Ishikawa (cell line): ENCODE data around the gene ASIC2.

ENCODE experiments used
- CEBPB ChIP-seq: IDR thresholded peaks from 2 replicates; pipeline ENCODE4 v1.6.1; 2012
- CREB1 ChIP-seq: IDR thresholded peaks from 2 replicates; pipeline ENCODE4 v1.6.1; 2012; ENCODE audit warnings: low read depth
- EGR1 ChIP-seq: IDR thresholded peaks from 2 replicates; pipeline ENCODE4 v1.6.1; 2012
- EP300 ChIP-seq: IDR thresholded peaks from 2 replicates; pipeline ENCODE4 v1.6.1; 2012; ENCODE audit warnings: borderline replicate concordance
- FOXM1 ChIP-seq: IDR thresholded peaks from 2 replicates; pipeline ENCODE4 v1.6.1; 2012; ENCODE audit warnings: low read depth, borderline replicate concordance
- NFIC ChIP-seq: IDR thresholded peaks from 2 replicates; pipeline ENCODE4 v1.6.1; 2012
- RAD21 ChIP-seq: IDR thresholded peaks from 2 replicates; pipeline ENCODE4 v1.6.1; 2012; ENCODE audit warnings: low read depth
- TAF1 ChIP-seq: IDR thresholded peaks from 2 replicates; pipeline ENCODE4 v1.6.1; 2012; ENCODE audit warnings: low read depth, mild to moderate bottlenecking
- USF1 ChIP-seq: IDR thresholded peaks from 2 replicates; pipeline ENCODE4 v1.6.1; 2012
- YY1 ChIP-seq: IDR thresholded peaks from 2 replicates; pipeline ENCODE4 v1.6.1; 2012; ENCODE audit warnings: low read depth
- ZBTB7A ChIP-seq: IDR thresholded peaks from 2 replicates; pipeline ENCODE4 v1.6.1; 2012; ENCODE audit warnings: low read depth
- TF ChIP-seq, protein P1 (sequence below): IDR thresholded peaks from 2 replicates; pipeline ENCODE4 v1.6.1; 2012
- TF ChIP-seq, protein P2 (sequence below): IDR thresholded peaks from 2 replicates; pipeline ENCODE4 v1.6.1; 2012; ENCODE audit warnings: low read depth, mild to moderate bottlenecking

DNA sequence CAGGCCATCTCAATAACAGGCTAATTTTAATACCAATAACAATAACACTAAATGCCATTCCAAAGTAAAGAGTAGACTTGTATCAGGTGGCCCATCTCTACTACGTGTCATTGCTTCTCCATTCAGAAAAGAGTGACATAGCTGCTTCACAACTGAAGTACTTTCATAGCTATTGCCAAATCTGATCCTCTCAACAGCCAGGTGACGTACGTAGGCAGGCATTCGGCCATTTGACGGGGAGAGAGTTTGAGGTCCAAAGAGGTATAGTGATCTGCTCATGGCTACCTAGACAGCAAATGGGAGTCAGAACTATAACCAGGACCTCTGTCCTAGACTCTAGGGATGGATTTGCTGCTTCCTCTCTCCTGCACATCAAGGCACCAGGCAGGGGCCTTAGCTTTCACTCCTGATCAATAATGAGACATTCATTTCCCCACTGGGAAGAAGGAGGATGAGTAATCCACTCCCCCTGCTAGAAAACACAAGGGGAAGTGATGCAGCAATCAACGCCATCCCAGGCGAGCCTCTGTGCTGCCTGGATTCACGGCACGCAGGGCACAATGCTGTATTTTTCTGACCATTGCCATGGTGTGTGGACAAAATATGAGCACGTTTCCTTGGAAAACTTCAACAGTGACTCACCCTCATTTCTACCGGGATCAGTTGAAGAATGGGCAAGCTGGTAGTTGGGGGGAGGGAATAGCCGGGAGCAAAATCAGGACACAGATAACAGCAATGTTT is 220.5 kb downstream of the ASIC2 start:
- TF ChIP-seq EP300 (no peak), YY1 (no peak), ZBTB7A (no peak), TAF1 (no peak), FOXM1 (no peak), CEBPB (no peak), RAD21 (no peak), CREB1 (no peak), USF1 (no peak), NFIC (no peak), EGR1 (no peak)
- TF ChIP-seq, protein P1, sequence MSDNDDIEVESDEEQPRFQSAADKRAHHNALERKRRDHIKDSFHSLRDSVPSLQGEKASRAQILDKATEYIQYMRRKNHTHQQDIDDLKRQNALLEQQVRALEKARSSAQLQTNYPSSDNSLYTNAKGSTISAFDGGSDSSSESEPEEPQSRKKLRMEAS: no peak
- TF ChIP-seq, protein P2, sequence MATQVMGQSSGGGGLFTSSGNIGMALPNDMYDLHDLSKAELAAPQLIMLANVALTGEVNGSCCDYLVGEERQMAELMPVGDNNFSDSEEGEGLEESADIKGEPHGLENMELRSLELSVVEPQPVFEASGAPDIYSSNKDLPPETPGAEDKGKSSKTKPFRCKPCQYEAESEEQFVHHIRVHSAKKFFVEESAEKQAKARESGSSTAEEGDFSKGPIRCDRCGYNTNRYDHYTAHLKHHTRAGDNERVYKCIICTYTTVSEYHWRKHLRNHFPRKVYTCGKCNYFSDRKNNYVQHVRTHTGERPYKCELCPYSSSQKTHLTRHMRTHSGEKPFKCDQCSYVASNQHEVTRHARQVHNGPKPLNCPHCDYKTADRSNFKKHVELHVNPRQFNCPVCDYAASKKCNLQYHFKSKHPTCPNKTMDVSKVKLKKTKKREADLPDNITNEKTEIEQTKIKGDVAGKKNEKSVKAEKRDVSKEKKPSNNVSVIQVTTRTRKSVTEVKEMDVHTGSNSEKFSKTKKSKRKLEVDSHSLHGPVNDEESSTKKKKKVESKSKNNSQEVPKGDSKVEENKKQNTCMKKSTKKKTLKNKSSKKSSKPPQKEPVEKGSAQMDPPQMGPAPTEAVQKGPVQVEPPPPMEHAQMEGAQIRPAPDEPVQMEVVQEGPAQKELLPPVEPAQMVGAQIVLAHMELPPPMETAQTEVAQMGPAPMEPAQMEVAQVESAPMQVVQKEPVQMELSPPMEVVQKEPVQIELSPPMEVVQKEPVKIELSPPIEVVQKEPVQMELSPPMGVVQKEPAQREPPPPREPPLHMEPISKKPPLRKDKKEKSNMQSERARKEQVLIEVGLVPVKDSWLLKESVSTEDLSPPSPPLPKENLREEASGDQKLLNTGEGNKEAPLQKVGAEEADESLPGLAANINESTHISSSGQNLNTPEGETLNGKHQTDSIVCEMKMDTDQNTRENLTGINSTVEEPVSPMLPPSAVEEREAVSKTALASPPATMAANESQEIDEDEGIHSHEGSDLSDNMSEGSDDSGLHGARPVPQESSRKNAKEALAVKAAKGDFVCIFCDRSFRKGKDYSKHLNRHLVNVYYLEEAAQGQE: no peak
